Activated CD4-positive, alpha-beta memory T cell treated with anti-CD3 and anti-CD28 coated beads, Interleukin-2, amount 10 ng/mL, durations not matched to agents 7 days and 5 days (primary cell): ENCODE measurements around the gene SCGB1D2. TPM values are rescaled to one million over a fixed set of nuclear protein-coding genes. Genes with fewer than 3 reads are reported as not detected.

Experiments
- CTCF ChIA-PET: fragments of 350-600 bp; sonication (Branson Sonifier 250); formaldehyde crosslinking; loops from one replicate; lab custom pipeline; 2021; ENCODE audit warnings: antibody characterized with exemption, inconsistent platforms; lab: Charles Lee
- POLR2A ChIA-PET: fragments of 350-600 bp; sonication (Branson Sonifier 250); formaldehyde crosslinking; loops from one replicate; lab custom pipeline; 2021; ENCODE audit warnings: antibody characterized with exemption; lab: Charles Lee
- DNase-seq: peaks from one replicate; pipeline ENCODE4 v3.0.0-alpha.2; 2020
- H3K27ac Mint-ChIP-seq: one replicate; pipeline ENCODE4 v1.8.0; 2021; ENCODE audit warnings: mild to moderate bottlenecking, mixed read lengths
- H3K27me3 Mint-ChIP-seq: one replicate; pipeline ENCODE4 v1.8.0; 2021; ENCODE audit warnings: mixed read lengths
- H3K36me3 Mint-ChIP-seq: one replicate; pipeline ENCODE4 v1.8.0; 2021; ENCODE audit warnings: low read depth, mixed read lengths
- H3K4me1 Mint-ChIP-seq: one replicate; pipeline ENCODE4 v1.8.0; 2021; ENCODE audit warnings: mixed read lengths
- H3K4me3 Mint-ChIP-seq: one replicate; pipeline ENCODE4 v1.8.0; 2021; ENCODE audit warnings: mild to moderate bottlenecking, mixed read lengths
- H3K9me3 Mint-ChIP-seq: one replicate; pipeline ENCODE4 v1.8.0; 2021; ENCODE audit warnings: mixed read lengths
- total RNA-seq, 2 experiments: library from RNA; stranded (reverse); gene quantifications; one replicate each; pipeline ENCODE4 v1.2.3, GENCODE V29; 2021

SCGB1D2 gene
- total RNA-seq, 2 experiments from 2014 or later, result not detected

GRCh38 chr11:62223095-62223494 is 18.9 kb upstream of the SCGB1D2 start:
- POLR2A ChIA-PET, result no interaction called here
- Mint-ChIP-seq H3K4me1 (no peaks in the 10 kb centered on the region), H3K27me3 (peaks cover 22% of the 10 kb centered on the region), H3K36me3 (peaks cover 5% of the 10 kb centered on the region), H3K9me3 (peaks cover 27% of the 10 kb centered on the region), H3K4me3 (no peak overlapping the region), H3K27ac (no peak overlapping the region)
- no peak for DNase-seq
- CTCF ChIA-PET, result no interaction called here

- no peak overlapping the region for H3K27ac Mint-ChIP-seq
- no peaks in the 10 kb centered on the region for H3K9me3 Mint-ChIP-seq
- no peaks in the 10 kb centered on the region for H3K4me1 Mint-ChIP-seq
- POLR2A ChIA-PET, result no interaction called here
- CTCF ChIA-PET, result interaction anchor here (0.7 kb wide), 1 partner anchor 17 kb away, joined by 3 read pairs; no protein-coding TSS in a partner anchor
- H3K36me3 Mint-ChIP-seq, result no peaks in the 10 kb centered on the region
- no peak overlapping the region for H3K4me3 Mint-ChIP-seq
- DNase-seq, result no peak
- peaks cover 53% of the 10 kb centered on the region for H3K27me3 Mint-ChIP-seq
Measured at GRCh38 chr11:62233730-62234129, 8.3 kb upstream of the SCGB1D2 start.

- DNase-seq, result no peak
- ChIA-PET POLR2A (no interaction called here), CTCF (no interaction called here)
- Mint-ChIP-seq H3K9me3 (no peaks in the 10 kb centered on the region), H3K4me3 (no peak overlapping the region), H3K4me1 (no peaks in the 10 kb centered on the region), H3K36me3 (no peaks in the 10 kb centered on the region), H3K27ac (no peak overlapping the region), H3K27me3 (peaks cover 70% of the 10 kb centered on the region)
Measured at GRCh38 chr11:62236187-62236586, 5.9 kb upstream of the SCGB1D2 start.

GRCh38 chr11:62237499-62237898 is 4.5 kb upstream of the SCGB1D2 start:
- no peaks in the 10 kb centered on the region for H3K9me3 Mint-ChIP-seq
- H3K4me3 Mint-ChIP-seq, result no peak overlapping the region
- no peak overlapping the region for H3K27ac Mint-ChIP-seq
- ChIA-PET CTCF (no interaction called here), POLR2A (no interaction called here)
- DNase-seq, result no peak
- H3K36me3 Mint-ChIP-seq, result no peaks in the 10 kb centered on the region
- H3K4me1 Mint-ChIP-seq, result no peaks in the 10 kb centered on the region
- peaks cover 62% of the 10 kb centered on the region for H3K27me3 Mint-ChIP-seq

- Mint-ChIP-seq H3K36me3 (no peaks in the 10 kb centered on the region), H3K27ac (no peak overlapping the region), H3K4me3 (no peak overlapping the region), H3K4me1 (no peaks in the 10 kb centered on the region), H3K9me3 (no peaks in the 10 kb centered on the region), H3K27me3 (peaks cover 56% of the 10 kb centered on the region)
- DNase-seq, result no peak
- ChIA-PET CTCF (no interaction called here), POLR2A (no interaction called here)
Measured at GRCh38 chr11:62238151-62238550, 3.9 kb upstream of the SCGB1D2 start.

- H3K36me3 Mint-ChIP-seq, result no peaks in the 10 kb centered on the region
- no peaks in the 10 kb centered on the region for H3K4me1 Mint-ChIP-seq
- no peaks in the 10 kb centered on the region for H3K9me3 Mint-ChIP-seq
- peaks cover 37% of the 10 kb centered on the region for H3K27me3 Mint-ChIP-seq
- no peak for DNase-seq
- H3K27ac Mint-ChIP-seq, result no peak overlapping the region
- ChIA-PET POLR2A (no interaction called here), CTCF (no interaction called here)
- no peak overlapping the region for H3K4me3 Mint-ChIP-seq
Measured at GRCh38 chr11:62241095-62241494, 944 bp upstream of the SCGB1D2 start.

GRCh38 chr11:62245271-62245753 is 3.3 kb downstream of the SCGB1D2 start:
- Mint-ChIP-seq H3K4me1 (no peaks in the 10 kb centered on the region), H3K4me3 (no peak overlapping the region), H3K36me3 (no peaks in the 10 kb centered on the region), H3K27me3 (peaks cover 19% of the 10 kb centered on the region), H3K27ac (no peak overlapping the region), H3K9me3 (peaks cover 3% of the 10 kb centered on the region)
- ChIA-PET CTCF (no interaction called here), POLR2A (no interaction called here)
- peak; percentile 33 for DNase-seq

- POLR2A ChIA-PET, result no interaction called here
- no peak for DNase-seq
- Mint-ChIP-seq H3K27me3 (peaks cover 21% of the 10 kb centered on the region), H3K4me3 (no peak overlapping the region), H3K36me3 (no peaks in the 10 kb centered on the region), H3K27ac (no peak overlapping the region), H3K4me1 (no peaks in the 10 kb centered on the region), H3K9me3 (peaks cover 30% of the 10 kb centered on the region)
- CTCF ChIA-PET, result no interaction called here
Measured at GRCh38 chr11:62251698-62252097, 9.7 kb downstream of the SCGB1D2 start.

GRCh38 chr11:62253999-62254542 is 12.0 kb downstream of the SCGB1D2 start:
- peaks cover 25% of the 10 kb centered on the region for H3K27me3 Mint-ChIP-seq
- H3K36me3 Mint-ChIP-seq, result no peaks in the 10 kb centered on the region
- peaks cover 30% of the 10 kb centered on the region for H3K9me3 Mint-ChIP-seq
- POLR2A ChIA-PET, result no interaction called here
- no peak overlapping the region for H3K4me3 Mint-ChIP-seq
- no peak overlapping the region for H3K27ac Mint-ChIP-seq
- CTCF ChIA-PET, result no interaction called here
- DNase-seq, result no peak
- H3K4me1 Mint-ChIP-seq, result no peaks in the 10 kb centered on the region

- CTCF ChIA-PET, result no interaction called here
- H3K27ac Mint-ChIP-seq, result no peak overlapping the region
- peaks cover 17% of the 10 kb centered on the region for H3K27me3 Mint-ChIP-seq
- H3K4me3 Mint-ChIP-seq, result no peak overlapping the region
- no peaks in the 10 kb centered on the region for H3K4me1 Mint-ChIP-seq
- POLR2A ChIA-PET, result no interaction called here
- DNase-seq, result no peak
- H3K36me3 Mint-ChIP-seq, result no peaks in the 10 kb centered on the region
- peaks cover 19% of the 10 kb centered on the region for H3K9me3 Mint-ChIP-seq
Measured at GRCh38 chr11:62256281-62256680, 14.2 kb downstream of the SCGB1D2 start.

GRCh38 chr11:62260261-62260953 is 18.4 kb downstream of the SCGB1D2 start:
- DNase-seq, result no peak
- H3K9me3 Mint-ChIP-seq, result no peaks in the 10 kb centered on the region
- CTCF ChIA-PET, result interaction anchor here (0.6 kb wide), 1 partner anchor 26 kb away, joined by 3 read pairs; no protein-coding TSS in a partner anchor

GRCh38 chr11:62264004-62264403 is 22.0 kb downstream of the SCGB1D2 start:
- CTCF ChIA-PET, result no interaction called here
- Mint-ChIP-seq H3K4me3 (no peak overlapping the region), H3K36me3 (no peaks in the 10 kb centered on the region), H3K4me1 (no peaks in the 10 kb centered on the region), H3K27me3 (peaks cover 11% of the 10 kb centered on the region), H3K27ac (no peak overlapping the region), H3K9me3 (no peaks in the 10 kb centered on the region)
- POLR2A ChIA-PET, result no interaction called here
- DNase-seq, result no peak

More at GRCh38 chr11:62260261-62260953, 18.4 kb downstream of the SCGB1D2 start:
- Mint-ChIP-seq H3K4me3 (no peak overlapping the region), H3K36me3 (no peaks in the 10 kb centered on the region), H3K27ac (no peak overlapping the region), H3K4me1 (no peaks in the 10 kb centered on the region), H3K27me3 (peaks cover 21% of the 10 kb centered on the region)
- POLR2A ChIA-PET, result no interaction called here

GRCh38 chr11:62266558-62266957 is 24.5 kb downstream of the SCGB1D2 start:
- no peak for DNase-seq
- no peaks in the 10 kb centered on the region for H3K4me1 Mint-ChIP-seq
- ChIA-PET CTCF (no interaction called here), POLR2A (no interaction called here)
- H3K27me3 Mint-ChIP-seq, result peaks cover 17% of the 10 kb centered on the region
- no peaks in the 10 kb centered on the region for H3K36me3 Mint-ChIP-seq
- no peak overlapping the region for H3K27ac Mint-ChIP-seq
- no peaks in the 10 kb centered on the region for H3K9me3 Mint-ChIP-seq
- no peak overlapping the region for H3K4me3 Mint-ChIP-seq

GRCh38 chr11:62267050-62267449 is 25.0 kb downstream of the SCGB1D2 start:
- no peaks in the 10 kb centered on the region for H3K36me3 Mint-ChIP-seq
- ChIA-PET CTCF (no interaction called here), POLR2A (no interaction called here)
- H3K4me1 Mint-ChIP-seq, result no peaks in the 10 kb centered on the region
- no peak for DNase-seq
- H3K27ac Mint-ChIP-seq, result no peak overlapping the region
- no peaks in the 10 kb centered on the region for H3K9me3 Mint-ChIP-seq
- H3K4me3 Mint-ChIP-seq, result no peak overlapping the region
- H3K27me3 Mint-ChIP-seq, result peaks cover 16% of the 10 kb centered on the region
